HG02938 (cell line): Measurements from ENCODE around the gene QRICH1.
A peak's percentile ranks its signal among the peaks of the same experiment; 100 is the strongest.

ENCODE experiments used
- ATAC-seq: cut with Tn5 transposase; IDR thresholded peaks from one replicate; pipeline ENCODE4 v1.9.1; 2021; ENCODE audit warnings: mild to moderate bottlenecking, moderate library complexity; ENCODE audit not compliant: unreplicated experiment

The QRICH1 gene

DNA sequence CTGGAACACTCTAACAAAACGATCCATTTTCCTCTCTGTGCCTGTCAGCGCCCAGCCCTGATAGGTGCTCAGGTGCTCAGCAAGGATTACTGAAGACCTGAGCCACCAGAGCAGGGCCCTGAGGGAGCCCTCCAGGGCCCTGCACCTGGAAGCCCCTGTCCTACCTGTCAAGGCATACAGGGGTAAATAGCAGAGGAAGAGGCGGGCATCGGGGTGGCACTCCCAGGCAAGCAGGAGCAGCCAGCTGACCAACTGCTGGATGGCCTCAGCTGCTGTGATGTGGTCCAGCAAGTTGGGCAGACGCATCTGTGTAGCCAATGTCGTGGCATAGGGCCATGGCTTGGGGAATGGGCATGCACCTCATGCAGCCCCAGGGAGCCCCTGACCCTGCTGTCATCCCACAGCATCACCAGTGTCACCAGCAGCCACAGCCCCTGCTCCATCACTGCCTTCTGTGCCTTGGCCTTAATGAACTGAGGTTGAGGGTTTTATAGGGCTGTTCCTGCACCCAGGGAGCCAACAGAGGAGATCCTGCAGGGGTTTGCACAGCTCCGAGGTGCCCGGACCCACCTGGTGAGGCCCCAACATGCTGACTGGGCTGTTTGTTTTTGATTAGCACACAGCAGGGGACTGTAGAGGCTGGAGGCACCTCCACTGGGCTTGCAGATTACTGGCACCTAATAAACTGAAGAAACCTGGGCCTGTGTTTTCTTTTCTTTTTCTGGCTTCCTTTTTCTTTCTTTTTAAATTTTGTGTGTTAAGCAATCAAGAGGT, 94.6 kb downstream of the QRICH1 start:
- ATAC-seq = no peak

DNA sequence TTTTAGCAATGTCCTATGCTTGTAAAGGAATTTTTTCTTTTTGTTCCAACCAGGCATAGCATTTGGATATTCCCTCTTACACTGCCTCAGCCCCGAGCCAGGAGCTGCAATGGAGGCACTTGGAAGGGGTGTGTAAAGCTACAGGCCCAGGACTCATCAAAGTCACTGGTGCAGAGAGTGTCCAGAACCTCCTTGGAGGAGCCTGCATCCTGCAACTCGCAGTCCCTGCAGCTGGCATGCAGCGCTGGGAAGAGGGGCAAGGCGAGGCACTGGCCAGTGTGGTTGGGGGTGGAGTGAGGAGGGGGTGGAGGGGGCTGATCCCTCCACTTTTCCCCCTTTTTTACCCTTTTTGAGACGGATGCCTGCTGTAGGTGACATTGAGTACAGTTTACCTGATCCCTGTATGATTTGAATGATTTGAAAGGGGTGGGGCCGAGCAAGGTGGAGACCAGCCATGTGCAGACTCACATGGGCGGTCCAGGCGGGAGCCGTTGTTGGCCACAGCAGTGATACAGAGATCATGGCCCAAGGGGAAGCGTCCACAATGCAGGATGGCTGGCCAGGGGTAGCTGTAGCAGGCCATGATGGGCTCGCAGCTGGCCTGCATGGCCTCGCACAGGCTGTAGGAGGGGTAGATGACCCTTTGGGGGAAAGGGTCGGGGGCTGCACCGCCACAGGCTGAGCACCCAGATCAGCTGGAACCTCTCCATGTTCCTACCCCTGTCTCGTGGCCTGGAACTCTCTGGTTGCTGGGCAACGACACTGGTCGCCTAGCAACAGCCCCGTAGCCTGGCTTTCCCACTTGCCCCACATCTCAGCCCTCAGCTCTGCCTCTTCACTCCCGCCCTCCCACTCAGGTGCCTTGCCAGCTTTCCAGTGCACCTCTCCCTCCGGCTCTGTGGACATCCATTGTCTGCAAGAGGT, 95.9 kb downstream of the QRICH1 start:
- ATAC-seq = no peak

DNA sequence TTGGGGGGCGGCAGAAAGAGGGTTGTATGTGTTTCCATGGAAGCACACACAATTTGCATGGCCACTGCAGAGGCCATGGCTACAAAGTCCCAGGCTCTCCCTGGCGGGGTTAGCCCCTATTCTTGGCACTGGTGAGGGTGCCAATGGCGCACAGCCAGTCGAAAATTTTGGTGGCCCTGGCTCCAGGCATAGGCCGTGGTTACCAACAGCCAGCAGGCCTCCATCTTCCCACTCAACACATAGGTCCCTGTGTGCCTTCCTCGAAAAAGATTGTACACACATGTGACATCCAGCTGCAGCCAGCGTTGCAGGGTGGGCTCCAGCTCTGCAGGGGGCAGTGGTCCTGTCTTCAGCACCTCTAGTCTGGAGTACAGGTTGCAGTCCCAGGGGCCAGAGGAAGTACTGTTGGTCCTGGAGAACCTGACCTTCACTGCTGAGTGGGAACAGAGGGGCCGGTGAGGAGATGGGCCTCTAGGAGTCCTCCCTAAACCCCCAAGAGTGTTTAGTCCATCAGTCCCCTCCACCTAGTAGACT, 96.7 kb downstream of the QRICH1 start:
- ATAC-seq = no peak

DNA sequence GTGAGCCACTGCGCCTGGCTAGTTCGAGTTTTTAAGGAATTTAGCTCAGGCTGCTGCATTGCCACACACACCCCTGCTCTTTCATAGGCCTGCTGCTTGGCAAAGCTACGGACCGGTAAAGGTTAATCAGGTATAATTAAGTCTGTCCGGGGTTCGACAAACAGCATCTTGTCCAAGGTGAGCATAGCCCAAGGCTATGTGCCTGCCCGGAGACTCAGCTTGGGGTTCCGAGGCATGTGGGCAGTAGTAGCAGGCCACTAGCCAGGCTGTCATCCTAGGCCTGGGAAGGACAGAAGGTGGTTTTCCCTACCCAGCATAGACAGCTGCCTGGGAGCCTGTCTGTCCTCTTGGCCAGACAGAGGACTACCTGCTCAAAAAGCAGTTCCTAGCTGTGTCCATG, 97.2 kb downstream of the QRICH1 start:
- ATAC-seq = no peak

DNA sequence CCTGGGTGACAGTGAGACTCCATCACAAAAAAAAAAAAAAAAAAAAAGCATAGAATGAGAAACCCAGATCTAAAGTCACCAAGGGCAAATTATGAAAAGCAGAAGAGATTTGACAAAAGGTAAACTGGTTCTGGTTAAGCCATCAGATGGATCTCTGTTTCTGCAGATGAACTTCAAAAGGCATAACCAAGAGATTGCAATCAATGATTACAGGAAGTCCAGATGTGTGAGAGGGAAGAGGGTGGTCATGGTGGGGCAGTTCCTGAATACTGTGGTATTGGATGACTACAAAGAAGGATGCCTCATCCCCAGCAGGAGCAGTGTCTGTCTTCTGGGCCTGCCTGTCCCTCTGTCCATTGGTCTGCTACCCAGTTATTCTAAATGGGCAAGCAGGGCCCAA, 100.0 kb downstream of the QRICH1 start:
- no peak for ATAC-seq

DNA sequence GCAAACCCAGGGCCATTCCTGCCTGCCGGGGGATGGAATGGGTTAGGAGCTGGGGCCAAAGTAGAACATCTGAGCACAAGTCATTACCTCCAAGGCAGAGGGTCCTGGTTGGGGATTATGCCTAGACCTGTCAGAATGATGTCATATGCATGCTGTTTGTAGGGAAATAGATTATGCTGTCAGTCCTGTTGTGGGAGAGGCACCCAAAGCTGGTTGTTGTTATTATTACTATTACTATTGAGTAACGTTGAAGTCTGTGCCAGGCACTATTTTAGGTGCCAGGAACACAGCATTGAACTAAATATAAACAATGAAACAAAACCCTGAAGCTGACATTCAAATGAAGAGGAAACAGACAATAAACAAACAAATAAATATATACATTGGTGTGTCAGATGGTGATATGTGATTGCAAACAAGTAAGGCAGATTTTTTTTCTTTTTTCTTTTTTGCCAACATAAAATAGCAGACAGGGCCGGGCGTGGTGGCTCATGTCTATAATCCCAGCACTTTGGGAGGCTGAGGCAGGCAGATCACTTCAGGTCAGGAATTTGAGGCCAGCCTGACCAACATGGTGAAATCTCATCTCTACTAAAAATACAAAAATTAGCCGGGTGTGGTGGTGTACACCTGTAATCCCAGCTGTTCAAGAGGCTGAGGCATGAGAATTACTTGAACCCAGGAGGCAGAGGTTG, 101.9 kb downstream of the QRICH1 start:
- ATAC-seq = no peak

DNA sequence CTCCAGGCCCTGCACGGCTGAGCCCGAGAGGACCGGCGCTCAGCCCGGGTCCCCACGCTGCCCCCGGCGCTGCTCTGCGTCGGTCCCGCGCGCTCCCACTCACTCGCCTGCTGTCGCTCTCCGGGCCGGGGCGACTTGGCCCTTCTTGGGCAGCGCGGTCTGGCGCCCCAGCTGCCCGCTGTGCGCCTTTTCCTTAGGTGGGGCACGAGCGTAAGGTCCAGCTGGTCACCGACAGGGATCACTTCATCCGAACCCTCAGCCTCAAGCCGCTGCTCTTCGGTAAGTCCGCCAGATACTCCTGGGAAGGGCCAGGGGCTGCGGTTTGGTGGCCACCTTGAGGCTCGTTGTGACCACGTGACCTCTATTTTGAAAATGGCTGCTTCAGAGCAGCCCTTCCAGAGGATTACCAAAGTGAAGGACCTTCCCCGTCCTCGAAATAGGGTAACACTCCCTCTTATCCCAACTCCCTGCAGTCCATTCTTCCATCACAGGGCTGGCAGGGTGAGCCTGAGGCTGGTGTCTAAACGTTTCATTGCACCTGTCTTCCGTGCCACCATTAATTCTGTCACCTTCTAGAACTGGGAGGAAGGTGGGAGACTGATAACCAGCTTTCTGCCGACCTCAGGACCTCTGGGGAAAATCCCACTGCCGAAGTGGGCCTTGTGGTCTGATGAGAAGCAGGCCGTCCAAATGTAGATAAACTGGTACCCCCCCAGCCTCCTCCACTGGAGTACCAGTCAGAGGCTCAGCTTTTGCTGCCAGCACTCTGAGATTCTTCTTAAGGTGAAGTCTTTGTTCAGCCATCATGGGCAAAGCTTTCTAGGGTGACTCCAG, 103.0 kb downstream of the QRICH1 start:
- ATAC-seq = no peak

DNA sequence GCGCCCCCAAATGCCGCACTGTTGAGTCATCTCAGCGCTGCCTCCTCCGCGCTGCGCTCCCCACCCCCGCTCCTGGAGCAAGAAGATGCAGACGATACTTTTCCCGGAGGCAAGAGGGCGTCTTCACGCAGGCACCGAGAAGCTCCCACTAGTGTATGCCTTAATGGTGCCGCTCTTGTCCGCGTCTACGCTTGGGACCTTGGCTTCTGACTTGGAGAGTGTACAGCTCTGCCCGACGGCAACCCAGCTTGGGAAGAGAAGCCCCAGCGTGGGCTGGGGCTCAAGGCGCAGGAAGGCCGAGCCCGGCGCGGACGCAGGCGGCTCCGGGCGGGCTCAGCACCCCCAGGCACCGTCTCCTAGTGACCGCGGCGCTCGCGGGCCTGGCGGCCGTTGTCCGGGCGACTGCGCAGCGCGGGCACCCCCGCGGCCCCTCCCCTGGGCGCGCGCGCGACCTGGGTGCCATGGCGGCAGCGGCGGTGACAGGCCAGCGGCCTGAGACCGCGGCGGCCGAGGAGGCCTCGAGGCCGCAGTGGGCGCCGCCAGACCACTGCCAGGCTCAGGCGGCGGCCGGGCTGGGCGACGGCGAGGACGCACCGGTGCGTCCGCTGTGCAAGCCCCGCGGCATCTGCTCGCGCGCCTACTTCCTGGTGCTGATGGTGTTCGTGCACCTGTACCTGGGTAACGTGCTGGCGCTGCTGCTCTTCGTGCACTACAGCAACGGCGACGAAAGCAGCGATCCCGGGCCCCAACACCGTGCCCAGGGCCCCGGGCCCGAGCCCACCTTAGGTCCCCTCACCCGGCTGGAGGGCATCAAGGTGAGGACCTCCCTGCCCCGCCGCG, 103.9 kb downstream of the QRICH1 start, which contains the start of gene P4HTM:
TSS of gene P4HTM (plus strand) at position 446 of the 840 bp plus-strand sequence. CDS start at position 462, 16 bp downstream.
- peak; percentile 44 for ATAC-seq

DNA sequence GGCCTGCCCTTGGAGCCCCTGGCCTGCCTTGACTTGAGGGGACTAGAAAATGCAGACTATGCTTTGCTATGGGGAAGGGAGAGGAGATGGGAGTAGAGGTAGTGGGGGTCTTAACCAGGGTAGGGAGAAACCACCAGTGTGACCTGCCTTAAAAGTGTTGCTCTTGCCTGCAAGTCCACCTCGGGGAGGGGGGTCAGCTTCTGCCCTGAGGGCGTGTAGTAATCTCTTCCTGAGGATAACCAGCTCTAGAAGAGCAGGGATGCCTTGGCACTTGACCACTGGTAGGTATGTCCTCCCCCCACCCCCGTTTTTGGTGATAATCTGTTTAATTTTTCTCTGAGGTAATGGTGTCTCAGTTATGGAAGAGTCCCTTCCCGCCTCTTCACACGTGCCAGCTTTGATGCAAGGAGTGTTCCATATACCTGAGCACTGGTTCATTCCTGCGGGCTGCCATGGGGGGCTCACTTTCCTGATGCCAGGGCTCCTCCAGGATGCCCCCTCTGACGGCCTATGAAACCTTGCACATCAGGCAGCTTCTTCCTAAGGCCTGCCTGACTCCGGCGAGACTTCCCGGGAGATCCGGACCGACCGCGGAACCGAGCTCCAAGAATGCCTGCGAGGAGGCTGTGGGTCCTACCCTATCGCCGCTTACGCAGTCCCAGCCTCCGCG, 104.6 kb downstream of the QRICH1 start:
- ATAC-seq = no peak

DNA sequence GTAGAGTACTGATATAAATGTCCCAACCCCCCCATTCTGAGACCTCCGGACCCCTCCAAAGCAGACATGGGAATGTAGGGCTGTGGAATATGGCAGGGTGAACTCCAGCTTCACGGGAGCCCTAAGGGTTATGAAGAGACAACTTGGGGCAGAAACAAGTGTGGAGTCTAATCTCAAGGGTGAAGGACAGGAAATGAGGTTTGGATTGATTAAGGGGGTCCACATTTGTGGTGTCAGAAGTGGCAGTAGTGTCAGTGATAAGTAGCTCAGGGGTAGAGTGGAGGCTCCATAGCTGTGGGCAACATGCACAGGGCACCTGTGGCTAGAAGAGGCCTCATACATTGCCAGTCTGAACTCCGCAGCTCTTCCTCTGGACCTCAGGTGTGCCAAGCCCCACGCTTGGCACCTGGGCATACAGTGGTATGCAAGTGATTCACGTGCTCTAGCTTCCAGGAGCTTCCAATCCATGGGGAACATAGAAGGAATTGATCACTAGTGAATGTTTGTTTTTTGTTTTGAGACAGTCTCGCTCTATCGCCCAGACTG, 108.0 kb downstream of the QRICH1 start:
- no peak for ATAC-seq

DNA sequence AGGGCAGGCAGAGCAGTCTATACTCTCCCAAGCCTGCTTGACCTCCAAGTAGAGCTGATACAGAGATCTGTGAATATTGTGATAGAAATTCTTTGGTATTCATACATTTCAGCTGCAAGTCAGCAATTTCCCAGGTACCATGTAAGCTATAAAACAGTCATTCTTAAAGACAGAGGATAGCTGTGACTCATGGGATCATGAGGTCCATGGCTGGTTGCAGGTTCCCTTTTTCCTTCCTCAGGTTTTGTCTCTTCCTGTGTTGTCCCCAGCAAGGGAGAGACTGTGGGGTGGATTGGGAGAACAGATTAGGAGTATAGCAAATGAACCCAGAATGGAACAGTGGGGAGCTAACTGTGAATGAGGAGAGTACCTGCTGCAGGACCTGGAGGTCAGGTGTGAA, 109.2 kb downstream of the QRICH1 start:
- no peak for ATAC-seq

DNA sequence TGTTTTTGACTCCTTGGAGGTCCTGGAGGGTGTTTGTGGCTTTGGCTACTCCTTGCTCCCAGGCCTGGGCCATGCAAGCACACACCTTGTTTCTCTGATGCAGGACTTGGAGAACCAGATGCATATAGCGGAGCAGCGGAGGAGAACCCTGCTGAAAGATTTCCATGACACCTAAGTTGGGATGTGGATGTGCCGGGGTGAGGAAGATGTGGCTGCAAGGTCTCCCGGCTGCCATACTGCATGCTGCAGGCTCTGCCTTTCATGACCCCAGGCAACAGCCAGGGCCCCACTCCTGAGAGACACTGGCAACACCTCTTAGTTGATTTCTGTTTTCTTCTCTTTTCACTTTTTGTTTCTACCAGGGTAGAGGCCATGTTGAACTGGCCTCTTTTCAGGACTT, 110.8 kb downstream of the QRICH1 start:
- ATAC-seq = no peak

DNA sequence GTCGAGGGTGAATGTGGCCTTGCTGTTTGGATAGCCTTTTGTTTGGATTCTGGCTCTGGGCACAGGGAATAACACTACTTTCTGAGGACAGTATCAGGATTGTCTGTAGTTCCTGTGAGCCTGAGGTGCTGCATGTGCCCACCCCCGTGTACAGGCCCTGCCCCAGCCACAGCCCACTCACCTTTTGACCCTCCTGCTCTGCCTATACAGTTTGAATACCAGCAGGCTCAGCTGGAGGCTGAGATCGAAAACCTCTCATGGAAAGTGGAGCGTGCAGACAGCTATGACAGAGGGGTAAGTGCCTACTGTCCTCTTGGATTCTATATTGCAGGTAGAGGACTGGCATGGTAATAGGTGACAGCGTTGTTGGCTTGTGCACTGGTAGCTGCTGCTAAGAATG, 111.2 kb downstream of the QRICH1 start:
- no peak for ATAC-seq

DNA sequence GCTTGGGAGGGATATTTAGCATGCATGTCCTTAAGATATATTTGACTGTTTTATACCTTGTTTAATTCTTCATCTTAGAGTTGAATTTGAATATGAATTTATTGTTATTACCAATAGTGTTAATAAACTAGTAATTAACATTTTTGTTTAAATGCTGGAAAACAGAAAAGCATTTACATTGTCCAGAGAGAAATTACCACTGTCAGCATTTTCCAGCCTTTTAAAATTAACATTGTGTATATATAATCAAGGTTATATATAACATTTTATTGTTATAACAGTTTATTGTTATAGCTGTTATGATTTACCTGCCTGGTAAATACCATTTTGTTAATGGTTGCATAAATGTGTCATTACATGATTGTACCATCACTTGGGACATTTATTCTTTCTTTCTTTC, 111.9 kb downstream of the QRICH1 start:
- no peak for ATAC-seq

DNA sequence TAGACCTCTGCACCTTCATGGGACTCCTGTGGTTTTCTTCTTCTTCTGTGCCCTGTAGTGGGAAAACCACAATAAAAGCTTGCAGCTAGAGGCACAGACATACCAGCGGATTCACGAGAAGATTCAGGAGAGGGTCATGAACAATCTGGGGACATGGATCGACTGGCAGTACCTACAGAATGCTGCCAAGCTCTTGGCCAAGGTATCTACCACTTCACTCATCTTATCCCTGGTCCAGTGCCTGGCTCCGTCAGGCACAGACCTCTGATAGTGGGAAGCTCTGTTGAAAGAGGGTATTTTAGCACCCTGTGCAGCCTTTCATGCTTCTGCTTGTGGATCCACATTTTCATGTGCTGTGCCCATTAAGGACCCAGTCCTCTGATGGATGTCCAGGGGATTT, 113.6 kb downstream of the QRICH1 start:
- no peak for ATAC-seq
